ENCODE data around the gene PTPRJ. TPM values are rescaled to one million over a fixed set of nuclear protein-coding genes. Genes with fewer than 3 reads are reported as not detected.

Gene PTPRJ
- total RNA-seq, 1 experiment from 2014 or later, result 43.7 TPM

DNA sequence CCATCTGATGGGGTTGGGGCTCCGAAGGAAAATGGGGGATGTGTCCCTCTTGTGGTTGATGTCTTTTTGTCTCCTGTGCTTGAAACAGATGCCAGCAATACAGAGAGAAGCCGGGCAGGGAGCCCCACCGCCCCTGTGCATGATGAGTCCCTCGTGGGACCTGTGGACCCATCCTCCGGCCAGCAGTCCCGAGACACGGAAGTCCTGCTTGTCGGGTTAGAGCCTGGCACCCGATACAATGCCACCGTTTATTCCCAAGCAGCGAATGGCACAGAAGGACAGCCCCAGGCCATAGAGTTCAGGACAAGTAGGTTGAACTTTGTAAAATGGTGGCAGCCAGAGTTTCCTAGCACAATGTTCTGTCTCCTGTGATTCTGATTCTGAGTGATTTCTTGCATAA, 144.5 kb downstream of the PTPRJ start:
- no peaks in the 10 kb centered on the region for H3K79me2 ChIP-seq (ENCODE audit: low read depth)
- intact Hi-C loops (cut with micrococcal nuclease; ENCODE audit: unreplicated experiment), result no loop called here
- no peaks in the 10 kb centered on the region for H3K9me2 ChIP-seq (ENCODE audit: insufficient read depth)
- no peak overlapping the region for H3K27ac ChIP-seq
- TF ChIP-seq EZH2 (IDR thresholded peaks at IDR 0.05; ENCODE audit: low read depth), result no peak
- TF ChIP-seq, protein P1, sequence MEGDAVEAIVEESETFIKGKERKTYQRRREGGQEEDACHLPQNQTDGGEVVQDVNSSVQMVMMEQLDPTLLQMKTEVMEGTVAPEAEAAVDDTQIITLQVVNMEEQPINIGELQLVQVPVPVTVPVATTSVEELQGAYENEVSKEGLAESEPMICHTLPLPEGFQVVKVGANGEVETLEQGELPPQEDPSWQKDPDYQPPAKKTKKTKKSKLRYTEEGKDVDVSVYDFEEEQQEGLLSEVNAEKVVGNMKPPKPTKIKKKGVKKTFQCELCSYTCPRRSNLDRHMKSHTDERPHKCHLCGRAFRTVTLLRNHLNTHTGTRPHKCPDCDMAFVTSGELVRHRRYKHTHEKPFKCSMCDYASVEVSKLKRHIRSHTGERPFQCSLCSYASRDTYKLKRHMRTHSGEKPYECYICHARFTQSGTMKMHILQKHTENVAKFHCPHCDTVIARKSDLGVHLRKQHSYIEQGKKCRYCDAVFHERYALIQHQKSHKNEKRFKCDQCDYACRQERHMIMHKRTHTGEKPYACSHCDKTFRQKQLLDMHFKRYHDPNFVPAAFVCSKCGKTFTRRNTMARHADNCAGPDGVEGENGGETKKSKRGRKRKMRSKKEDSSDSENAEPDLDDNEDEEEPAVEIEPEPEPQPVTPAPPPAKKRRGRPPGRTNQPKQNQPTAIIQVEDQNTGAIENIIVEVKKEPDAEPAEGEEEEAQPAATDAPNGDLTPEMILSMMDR (conservative IDR thresholded peaks at IDR 0.05), result no peak
- peaks cover 48% of the 10 kb centered on the region for H3K36me3 ChIP-seq (ENCODE audit: low read depth)
- no peak for DNase-seq
- no peaks in the 10 kb centered on the region for H3K27me3 ChIP-seq (ENCODE audit: insufficient read depth, low read depth)
- no peak overlapping the region for H2AFZ ChIP-seq
- H3K4me1 ChIP-seq (replicated peaks; ENCODE audit: insufficient read depth), result no peaks in the 10 kb centered on the region
- no peaks in the 10 kb centered on the region; the same call in 1 of the 2 replicates for H4K20me1 ChIP-seq (ENCODE audit: insufficient read depth)
- H3K4me3 ChIP-seq, result no peak overlapping the region
- H3K9me3 ChIP-seq (ENCODE audit: insufficient read depth, low read depth), result no peaks in the 10 kb centered on the region
- H3F3A ChIP-seq (ENCODE audit: insufficient read depth, low read depth), result no peaks in the 10 kb centered on the region; the same call in 1 of the 2 replicates
- no peak overlapping the region for H3K4me2 ChIP-seq
- no TSS peak for BruUV-seq (replicated peaks)
- ChIA-PET CTCF (interaction anchor here (0.6 kb wide), 1 partner anchor 56 kb away, joined by 7 read pairs; no protein-coding TSS in a partner anchor), POLR2A (ENCODE audit: unreplicated experiment) (no interaction called here)

DNA sequence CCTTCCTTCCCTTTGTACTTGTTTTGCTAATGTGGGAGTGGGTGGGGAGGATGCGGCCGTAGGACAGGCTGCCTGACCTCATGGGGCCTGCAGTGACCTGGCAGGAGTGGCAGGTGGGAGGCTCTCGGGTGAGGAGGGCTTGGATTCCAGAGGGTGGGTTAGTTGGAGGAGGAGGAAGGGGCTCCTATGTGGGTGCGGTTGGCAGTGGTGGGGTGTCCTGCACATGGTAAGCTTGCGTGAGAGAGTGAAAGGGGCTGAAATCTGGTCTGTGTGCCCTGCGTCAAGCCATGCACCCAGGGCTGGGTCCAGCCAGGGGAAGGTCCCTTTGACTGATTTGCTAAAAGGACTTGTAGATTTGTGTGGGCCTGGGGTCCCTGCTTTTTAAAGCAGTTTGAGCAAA, 145.5 kb downstream of the PTPRJ start:
- TF ChIP-seq EZH2 (IDR thresholded peaks at IDR 0.05; ENCODE audit: low read depth), result no peak
- TF ChIP-seq, protein P1 (conservative IDR thresholded peaks at IDR 0.05), result no peak
- H3K27me3 ChIP-seq (ENCODE audit: insufficient read depth, low read depth), result no peaks in the 10 kb centered on the region
- intact Hi-C loops (cut with micrococcal nuclease; ENCODE audit: unreplicated experiment), result no loop called here
- H3K36me3 ChIP-seq (ENCODE audit: low read depth), result peaks cover 52% of the 10 kb centered on the region
- no peaks in the 10 kb centered on the region for H3K79me2 ChIP-seq (ENCODE audit: low read depth)
- DNase-seq, result no peak
- CTCF ChIA-PET, result no interaction called here
- no peak overlapping the region for H2AFZ ChIP-seq
- POLR2A ChIA-PET (ENCODE audit: unreplicated experiment), result no interaction called here
- H3K27ac ChIP-seq, result no peak overlapping the region
- no TSS peak for BruUV-seq (replicated peaks)
- H3K4me2 ChIP-seq, result no peak overlapping the region
- H3K4me1 ChIP-seq (replicated peaks; ENCODE audit: insufficient read depth), result no peaks in the 10 kb centered on the region
- H3K4me3 ChIP-seq, result no peak overlapping the region
- no peaks in the 10 kb centered on the region; the same call in 1 of the 2 replicates for H4K20me1 ChIP-seq (ENCODE audit: insufficient read depth)
- H3K9me2 ChIP-seq (ENCODE audit: insufficient read depth), result no peaks in the 10 kb centered on the region
- H3F3A ChIP-seq (ENCODE audit: insufficient read depth, low read depth), result no peaks in the 10 kb centered on the region; the same call in 1 of the 2 replicates
- H3K9me3 ChIP-seq (ENCODE audit: insufficient read depth, low read depth), result no peaks in the 10 kb centered on the region

DNA sequence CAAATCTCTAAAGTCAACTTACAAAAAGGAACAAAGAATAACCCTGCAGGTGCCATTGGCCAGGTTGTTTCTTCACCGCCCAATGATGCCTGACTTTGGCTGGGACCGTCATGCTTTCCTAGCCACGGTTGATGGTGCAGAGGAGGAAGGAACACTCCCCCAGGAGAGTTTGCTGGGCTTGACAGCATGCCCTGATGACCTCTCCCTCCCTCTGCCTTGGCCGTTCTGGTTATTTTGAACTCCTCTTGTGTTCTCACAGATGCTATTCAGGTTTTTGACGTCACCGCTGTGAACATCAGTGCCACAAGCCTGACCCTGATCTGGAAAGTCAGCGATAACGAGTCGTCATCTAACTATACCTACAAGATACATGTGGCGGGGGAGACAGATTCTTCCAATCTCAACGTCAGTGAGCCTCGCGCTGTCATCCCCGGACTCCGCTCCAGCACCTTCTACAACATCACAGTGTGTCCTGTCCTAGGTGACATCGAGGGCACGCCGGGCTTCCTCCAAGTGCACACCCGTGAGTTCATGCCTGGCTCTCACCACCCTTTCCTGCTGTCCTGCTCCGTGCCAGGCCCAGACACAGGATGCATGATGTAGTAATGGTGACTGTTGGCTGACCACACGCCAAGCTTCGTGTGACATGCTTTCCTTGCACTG, 147.3 kb downstream of the PTPRJ start:
- no peaks in the 10 kb centered on the region for H3K9me2 ChIP-seq (ENCODE audit: insufficient read depth)
- H3K27ac ChIP-seq, result no peak overlapping the region
- H3K9me3 ChIP-seq (ENCODE audit: insufficient read depth, low read depth), result no peaks in the 10 kb centered on the region
- TF ChIP-seq, protein P1 (conservative IDR thresholded peaks at IDR 0.05), result no peak
- TF ChIP-seq EZH2 (IDR thresholded peaks at IDR 0.05; ENCODE audit: low read depth), result no peak
- ChIA-PET POLR2A (ENCODE audit: unreplicated experiment) (no interaction called here), CTCF (no interaction called here)
- H3K4me1 ChIP-seq (replicated peaks; ENCODE audit: insufficient read depth), result no peaks in the 10 kb centered on the region
- H3K4me2 ChIP-seq, result no peak overlapping the region
- BruUV-seq (replicated peaks), result no TSS peak
- H3K4me3 ChIP-seq, result no peak overlapping the region
- no peak for DNase-seq
- H3K36me3 ChIP-seq (ENCODE audit: low read depth), result peaks cover 58% of the 10 kb centered on the region
- intact Hi-C loops (cut with micrococcal nuclease; ENCODE audit: unreplicated experiment), result no loop called here
- H3F3A ChIP-seq (ENCODE audit: insufficient read depth, low read depth), result no peaks in the 10 kb centered on the region; the same call in 1 of the 2 replicates
- H3K27me3 ChIP-seq (ENCODE audit: insufficient read depth, low read depth), result no peaks in the 10 kb centered on the region
- H2AFZ ChIP-seq, result no peak overlapping the region
- no peaks in the 10 kb centered on the region for H3K79me2 ChIP-seq (ENCODE audit: low read depth)
- no peaks in the 10 kb centered on the region for H4K20me1 ChIP-seq (ENCODE audit: insufficient read depth)

All from PC-9 (cell line).